CD8-positive, alpha-beta memory T cell (primary cell): ENCODE results near the gene PIEZO1. TPM values are rescaled to one million over a fixed set of nuclear protein-coding genes. Genes with fewer than 3 reads are reported as not detected.
A peak's percentile ranks its signal among the peaks of the same experiment; 100 is the strongest.

Experiments
- CTCF ChIA-PET: fragments of 350-600 bp; sonication (Branson Sonifier 250); formaldehyde crosslinking; loops from one replicate; lab custom pipeline; 2021; ENCODE audit warnings: antibody characterized with exemption; lab: Charles Lee
- POLR2A ChIA-PET: fragments of 350-600 bp; sonication (Branson Sonifier 250); formaldehyde crosslinking; loops from one replicate; lab custom pipeline; 2021; ENCODE audit warnings: antibody characterized with exemption; lab: Charles Lee
- DNase-seq, 5 donors: peaks; one replicate each; pipeline versions ENCODE4 v3.0.0 to v3.0.0-alpha.2; 2020 to 2022; ENCODE audit warnings: mixed read lengths in 1 of 5
- H3K27ac ChIP-seq: one replicate; pipeline ENCODE4 v1.7.0; 2013; ENCODE audit warnings: low read depth, mild to moderate bottlenecking, low read length, moderate library complexity
- H3K27me3 ChIP-seq: 2 replicates; pipeline ENCODE4 v1.7.0; 2013; ENCODE audit warnings: low read length, mild to moderate bottlenecking; ENCODE audit not compliant: insufficient read depth, poor library complexity, severe bottlenecking
- H3K36me3 ChIP-seq: 2 replicates; pipeline ENCODE4 v1.7.0; 2013; ENCODE audit warnings: mild to moderate bottlenecking, low read length, moderate library complexity; ENCODE audit not compliant: insufficient read depth
- H3K4me1 ChIP-seq: 2 replicates; pipeline ENCODE4 v1.7.0; 2013; ENCODE audit warnings: mild to moderate bottlenecking, low read length, moderate library complexity; ENCODE audit not compliant: insufficient read depth
- H3K4me3 ChIP-seq: 2 replicates; pipeline ENCODE4 v1.7.0; 2013; ENCODE audit warnings: mild to moderate bottlenecking, low read length
- H3K9me3 ChIP-seq: 2 replicates; pipeline ENCODE4 v1.7.0; 2013; ENCODE audit warnings: mild to moderate bottlenecking, low read length
- H3K27ac Mint-ChIP-seq, 8 donors: one replicate each; pipeline ENCODE4 v1.8.0; 2020 to 2021; ENCODE audit warnings: mixed read lengths in 8 of 8, mild to moderate bottlenecking in 6 of 8, inconsistent platforms in 3 of 8, moderate library complexity in 3 of 8
- H3K27me3 Mint-ChIP-seq, 2 donors: one replicate each; pipeline ENCODE4 v1.8.0; 2020 to 2021; ENCODE audit warnings: mixed read lengths in 2 of 2, mild to moderate bottlenecking in 1 of 2, moderate library complexity in 1 of 2
- H3K36me3 Mint-ChIP-seq, 3 donors: one replicate each; pipeline ENCODE4 v1.8.0; 2020 to 2021; ENCODE audit warnings: mixed read lengths in 3 of 3, inconsistent platforms in 1 of 3, mild to moderate bottlenecking in 1 of 3
- H3K4me1 Mint-ChIP-seq, 3 donors: one replicate each; pipeline ENCODE4 v1.8.0; 2020 to 2021; ENCODE audit warnings: mixed read lengths in 3 of 3, inconsistent platforms in 1 of 3, mild to moderate bottlenecking in 1 of 3
- H3K4me3 Mint-ChIP-seq, 7 donors: one replicate each; pipeline ENCODE4 v1.8.0; 2020 to 2021; ENCODE audit warnings: mixed read lengths in 7 of 7, mild to moderate bottlenecking in 6 of 7, moderate library complexity in 4 of 7, inconsistent platforms in 2 of 7
- H3K9me3 Mint-ChIP-seq, 5 donors: one replicate each; pipeline ENCODE4 v1.8.0; 2020 to 2022; ENCODE audit warnings: mixed read lengths in 5 of 5, mild to moderate bottlenecking in 3 of 5, moderate library complexity in 2 of 5, inconsistent platforms in 1 of 5
- polyA plus RNA-seq: library from polyadenylated mRNA; unstranded; fragments of 300-500 nt; fragmentation: Illumina TruSeq; gene quantifications from one replicate; pipeline ENCODE4 v1.2.3, GENCODE V29; 2021
- total RNA-seq, 2 experiments: library from RNA; stranded (reverse); gene quantifications; one replicate each; pipeline ENCODE4 v1.2.3, GENCODE V29; 2021

The PIEZO1 gene
- total and polyA plus RNA-seq, 3 experiments from 2014 or later = 58.4 to 230 (median 215) TPM

DNA sequence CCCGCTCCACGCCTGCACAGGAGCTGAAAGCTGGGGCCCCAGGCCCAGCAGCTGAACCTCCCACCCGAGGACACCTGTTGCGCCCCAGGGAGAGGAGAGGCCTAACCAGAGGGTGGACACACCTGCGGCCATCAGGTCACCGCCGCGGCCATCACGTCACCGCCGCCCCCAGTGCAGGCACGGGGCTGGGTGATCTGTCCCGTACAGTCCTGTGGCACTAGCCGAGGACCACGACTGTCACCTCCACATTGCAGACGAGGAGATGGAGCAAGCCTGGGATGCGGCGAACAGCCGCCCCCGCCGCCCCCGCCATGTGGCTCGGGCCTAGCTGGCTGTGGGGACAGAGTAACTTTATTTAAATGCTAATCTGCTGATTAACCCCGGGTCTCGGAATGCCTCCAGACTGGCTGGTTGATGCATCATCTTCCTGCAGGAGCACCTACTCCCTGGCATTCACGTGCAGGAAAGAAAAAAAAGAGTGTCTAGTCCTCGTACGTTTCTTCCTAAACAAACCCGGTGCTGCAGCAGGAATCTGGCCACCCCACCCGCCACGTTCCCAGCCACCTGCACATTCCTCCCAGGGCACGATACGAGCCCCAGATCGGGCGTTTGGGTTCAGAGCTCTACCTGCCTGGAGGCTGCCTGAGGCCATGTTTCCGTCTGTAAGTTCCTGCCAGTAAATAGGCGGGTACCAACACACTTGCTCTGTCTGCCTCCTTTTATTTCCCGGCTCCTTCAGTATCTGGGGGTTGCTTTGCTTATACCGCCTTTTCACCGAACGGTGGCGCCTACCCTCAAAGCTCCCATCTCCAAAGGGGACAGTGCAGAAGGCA is 29.9 kb downstream of the PIEZO1 start:
- H3K27me3 Mint-ChIP-seq = no peaks in the 10 kb centered on the region
- H3K36me3 Mint-ChIP-seq = peaks cover 0 to 24% (median 0%) of the 10 kb centered on the region in 3 donors
- H3K27ac Mint-ChIP-seq = peak overlapping the region in 1 of 8 donors; percentile 53
- no peak for DNase-seq
- H3K4me3 Mint-ChIP-seq = no peak overlapping the region
- H3K4me1 Mint-ChIP-seq = peaks cover 16 to 41% (median 18%) of the 10 kb centered on the region in 3 donors
- Histone ChIP-seq H3K4me3 (no peak overlapping the region), H3K27me3 (no peaks in the 10 kb centered on the region), H3K4me1 (peaks cover 21% of the 10 kb centered on the region), H3K9me3 (no peaks in the 10 kb centered on the region), H3K27ac (no peak overlapping the region), H3K36me3 (no peaks in the 10 kb centered on the region)
- no peaks in the 10 kb centered on the region for H3K9me3 Mint-ChIP-seq
- CTCF ChIA-PET = interaction anchor here (1.2 to 5.3 kb wide), 4 partner anchors 18 to 29 kb away, joined by 3 to 30 read pairs (median 4); no protein-coding TSS in a partner anchor
- POLR2A ChIA-PET = no interaction called here

GRCh38 chr16:88754109-88754911 is 30.7 kb downstream of the PIEZO1 start:
- peak overlapping the region in 1 of 8 donors; percentile 88 for H3K27ac Mint-ChIP-seq
- no peak overlapping the region for H3K4me3 Mint-ChIP-seq
- H3K36me3 ChIP-seq = no peaks in the 10 kb centered on the region
- CTCF ChIA-PET = interaction anchor here (0.6 to 5.3 kb wide), 6 partner anchors 11 to 49 kb away, joined by 3 to 30 read pairs (median 4); no protein-coding TSS in a partner anchor
- DNase-seq = no peak
- POLR2A ChIA-PET = no interaction called here
- H3K4me1 Mint-ChIP-seq = peaks cover 13 to 35% (median 15%) of the 10 kb centered on the region in 3 donors
- peaks cover 0 to 21% (median 0%) of the 10 kb centered on the region in 3 donors for H3K36me3 Mint-ChIP-seq
- H3K9me3 Mint-ChIP-seq = no peaks in the 10 kb centered on the region
- H3K4me3 ChIP-seq = no peak overlapping the region
- H3K9me3 ChIP-seq = no peaks in the 10 kb centered on the region
- no peaks in the 10 kb centered on the region for H3K27me3 ChIP-seq
- H3K27ac ChIP-seq = no peak overlapping the region
- H3K27me3 Mint-ChIP-seq = no peaks in the 10 kb centered on the region
- peaks cover 13% of the 10 kb centered on the region for H3K4me1 ChIP-seq

DNA sequence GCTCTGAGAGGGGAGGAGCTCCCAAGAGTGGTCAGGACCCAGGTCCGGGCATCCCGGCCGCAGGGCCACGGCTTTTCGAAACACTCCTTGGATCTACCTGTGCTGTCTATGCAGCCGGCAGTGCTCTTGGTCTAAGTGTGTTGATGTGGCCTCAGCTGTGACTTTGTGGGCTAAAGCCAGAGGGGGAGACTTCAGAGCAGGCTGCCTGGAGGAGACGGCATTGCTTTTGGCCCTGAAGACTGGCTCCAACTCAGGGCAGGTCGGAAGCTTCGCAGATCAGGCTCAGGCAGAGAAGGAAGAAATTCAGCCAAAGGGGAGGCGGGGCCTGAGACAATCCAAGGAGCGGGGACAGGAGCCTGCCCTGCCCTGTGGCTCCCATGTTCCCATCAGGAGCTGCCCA is 31.4 kb downstream of the PIEZO1 start:
- DNase-seq = no peak
- Mint-ChIP-seq H3K36me3 (peaks cover 0 to 16% (median 0%) of the 10 kb centered on the region in 3 donors), H3K9me3 (no peaks in the 10 kb centered on the region), H3K27me3 (no peaks in the 10 kb centered on the region), H3K27ac (peak overlapping the region in 2 of 8 donors; percentile 60 to 88), H3K4me3 (peak overlapping the region in 1 of 7 donors; percentile 75), H3K4me1 (peaks cover 6 to 28% (median 8%) of the 10 kb centered on the region in 3 donors)
- Histone ChIP-seq H3K4me3 (no peak overlapping the region), H3K9me3 (no peaks in the 10 kb centered on the region), H3K36me3 (no peaks in the 10 kb centered on the region), H3K27me3 (no peaks in the 10 kb centered on the region), H3K4me1 (peaks cover 6% of the 10 kb centered on the region), H3K27ac (no peak overlapping the region)
- POLR2A ChIA-PET = no interaction called here
- CTCF ChIA-PET = interaction anchor here (0.6 to 5.3 kb wide), 5 partner anchors 10 to 49 kb away, joined by 3 to 30 read pairs (median 4); no protein-coding TSS in a partner anchor

- H3K27me3 Mint-ChIP-seq = no peaks in the 10 kb centered on the region
- peaks cover 2 to 23% (median 4%) of the 10 kb centered on the region in 3 donors for H3K4me1 Mint-ChIP-seq
- POLR2A ChIA-PET = no interaction called here
- H3K27ac Mint-ChIP-seq = peak overlapping the region in 1 of 8 donors; percentile 60
- CTCF ChIA-PET = interaction anchor here (1.1 to 5.3 kb wide), 2 partner anchors 10 to 16 kb away, joined by 5 to 30 read pairs; no protein-coding TSS in a partner anchor
- no peak overlapping the region for H3K4me3 Mint-ChIP-seq
- Histone ChIP-seq H3K9me3 (no peaks in the 10 kb centered on the region), H3K4me1 (peaks cover 2% of the 10 kb centered on the region), H3K27ac (no peak overlapping the region), H3K4me3 (no peak overlapping the region), H3K27me3 (no peaks in the 10 kb centered on the region), H3K36me3 (no peaks in the 10 kb centered on the region)
- H3K9me3 Mint-ChIP-seq = no peaks in the 10 kb centered on the region
- DNase-seq = no peak
- peaks cover 0 to 14% (median 0%) of the 10 kb centered on the region in 3 donors for H3K36me3 Mint-ChIP-seq
These were observed 31.8 kb downstream of the PIEZO1 start for GRCh38 chr16:88753191-88753590.

GRCh38 chr16:88752386-88753002 is 32.5 kb downstream of the PIEZO1 start:
- Histone ChIP-seq H3K9me3 (no peaks in the 10 kb centered on the region), H3K4me1 (no peaks in the 10 kb centered on the region), H3K27me3 (no peaks in the 10 kb centered on the region), H3K36me3 (no peaks in the 10 kb centered on the region), H3K27ac (no peak overlapping the region), H3K4me3 (no peak overlapping the region)
- H3K27ac Mint-ChIP-seq = peak overlapping the region in 2 of 8 donors; percentile 36 to 82
- no peaks in the 10 kb centered on the region for H3K27me3 Mint-ChIP-seq
- no peaks in the 10 kb centered on the region for H3K9me3 Mint-ChIP-seq
- ChIA-PET POLR2A (no interaction called here), CTCF (interaction anchor here (5.3 kb wide), 1 partner anchor 16 kb away, joined by 30 read pairs; no protein-coding TSS in a partner anchor)
- peaks cover 0 to 18% (median 0%) of the 10 kb centered on the region in 3 donors for H3K36me3 Mint-ChIP-seq
- no peak for DNase-seq
- H3K4me3 Mint-ChIP-seq = no peak overlapping the region
- H3K4me1 Mint-ChIP-seq = peaks cover 0 to 16% (median 2%) of the 10 kb centered on the region in 3 donors

- H3K4me3 Mint-ChIP-seq = no peak overlapping the region
- Histone ChIP-seq H3K4me1 (peaks cover 6% of the 10 kb centered on the region), H3K27me3 (no peaks in the 10 kb centered on the region), H3K27ac (no peak overlapping the region), H3K9me3 (no peaks in the 10 kb centered on the region), H3K36me3 (no peaks in the 10 kb centered on the region), H3K4me3 (no peak overlapping the region)
- H3K9me3 Mint-ChIP-seq = no peaks in the 10 kb centered on the region
- H3K4me1 Mint-ChIP-seq = peaks cover 7 to 18% (median 8%) of the 10 kb centered on the region in 3 donors
- no peak overlapping the region for H3K27ac Mint-ChIP-seq
- no peak for DNase-seq
- ChIA-PET CTCF (interaction anchor here (1.4 to 5.3 kb wide), 2 partner anchors 14 to 107 kb away, joined by 3 to 30 read pairs; no protein-coding TSS in a partner anchor), POLR2A (no interaction called here)
- H3K36me3 Mint-ChIP-seq = peaks cover 0 to 20% (median 0%) of the 10 kb centered on the region in 3 donors
- H3K27me3 Mint-ChIP-seq = no peaks in the 10 kb centered on the region
These were observed 34.2 kb downstream of the PIEZO1 start for GRCh38 chr16:88750854-88751253.

DNA sequence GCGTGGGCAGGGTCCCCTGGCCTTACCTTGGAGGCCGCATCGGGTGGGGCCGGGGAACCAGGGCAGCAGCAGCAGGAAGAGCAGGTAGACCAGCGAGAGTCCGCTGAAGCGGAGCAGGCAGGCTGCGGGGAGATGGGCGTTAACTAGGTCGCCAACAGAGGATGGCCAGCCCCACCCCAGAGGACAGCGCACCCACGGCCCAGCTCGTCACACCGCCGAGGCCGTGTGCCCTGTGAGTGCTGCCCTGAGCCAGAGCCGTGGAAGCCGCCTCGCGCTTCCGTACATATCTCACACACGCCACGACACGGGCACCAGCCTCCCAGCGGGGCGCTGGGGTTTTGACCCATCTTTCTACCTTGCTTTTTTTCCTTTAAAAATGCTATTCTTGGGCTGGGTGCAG is 35.7 kb downstream of the PIEZO1 start:
- H3K36me3 Mint-ChIP-seq = peaks cover 0 to 17% (median 0%) of the 10 kb centered on the region in 3 donors
- H3K4me1 ChIP-seq = peaks cover 18% of the 10 kb centered on the region
- H3K27ac ChIP-seq = no peak overlapping the region
- no peaks in the 10 kb centered on the region for H3K9me3 ChIP-seq
- ChIA-PET CTCF (interaction anchor here (0.9 kb wide), 1 partner anchor 12 kb away, joined by 3 read pairs; no protein-coding TSS in a partner anchor), POLR2A (interaction anchor here (0.6 kb wide), 1 partner anchor 1122 kb away, joined by 3 read pairs; no protein-coding TSS in a partner anchor)
- no peak overlapping the region for H3K4me3 Mint-ChIP-seq
- peaks cover 13 to 25% (median 14%) of the 10 kb centered on the region in 3 donors for H3K4me1 Mint-ChIP-seq
- H3K36me3 ChIP-seq = no peaks in the 10 kb centered on the region
- no peaks in the 10 kb centered on the region for H3K9me3 Mint-ChIP-seq
- no peak for DNase-seq
- no peaks in the 10 kb centered on the region for H3K27me3 Mint-ChIP-seq
- H3K27me3 ChIP-seq = no peaks in the 10 kb centered on the region
- no peak overlapping the region for H3K4me3 ChIP-seq
- peak overlapping the region in 2 of 8 donors; percentile 61 to 62 for H3K27ac Mint-ChIP-seq
